ENCODE data around the gene FOXI1.

FOXI1 gene

GRCh38 chr5:170159101-170159698 lies 53.5 kb downstream of the FOXI1 start:
- H3K27me3 ChIP-seq (ENCODE audit: control insufficient read depth in 1 of 2, insufficient read depth in 2 of 2, low read length in 2 of 2) = no peaks in the 10 kb centered on the region

More at GRCh38 chr5:170159101-170159698, 53.5 kb downstream of the FOXI1 start:
- Histone ChIP-seq H3K27ac (ENCODE audit: low read depth, low read length) (no peak overlapping the region), H3K36me3 (ENCODE audit: insufficient read depth, low read length) (no peaks in the 10 kb centered on the region), H3K4me3 (ENCODE audit: low read depth in 1 of 2, low read length in 2 of 2) (no peak overlapping the region), H3K9ac (ENCODE audit: low read length) (no peak overlapping the region), H3K4me1 (ENCODE audit: insufficient read depth, low read length) (no peaks in the 10 kb centered on the region), H3K9me3 (ENCODE audit: low read length) (no peaks in the 10 kb centered on the region)
